Measurements from ENCODE around the gene PTPRR. TPM values are rescaled to one million over a fixed set of nuclear protein-coding genes. Genes with fewer than 3 reads are reported as not detected.

PTPRR gene
- total and polyA plus RNA-seq, 2 of the 4 experiments (the other 2 are of a cell fraction), result 0.18 to 0.21 TPM

- no peak overlapping the region for H3K56ac ChIP-seq (ENCODE audit: extremely low read depth, insufficient read depth, low read length)
- H2BK5ac ChIP-seq (ENCODE audit: low read depth, low read length, poor library complexity, severe bottlenecking), result no peak overlapping the region
- no peak overlapping the region for H2AK5ac ChIP-seq (ENCODE audit: low read depth, low read length)
- no peak overlapping the region for H4K8ac ChIP-seq (ENCODE audit: low read depth in 2 of 2, low read length in 2 of 2)
- no TSS peak for BruUV-seq (replicated peaks)
- no peak for TF ChIP-seq MAFK (IDR thresholded peaks at IDR 0.05; ENCODE audit: low read depth, low read length)
- TF ChIP-seq RCOR1 (IDR thresholded peaks at IDR 0.05; ENCODE audit: insufficient replicate concordance, low read length), result no peak
- no peak for TF ChIP-seq RFX5 (IDR thresholded peaks at IDR 0.05; ENCODE audit: low read depth, low read length)
- TF ChIP-seq, protein P1, sequence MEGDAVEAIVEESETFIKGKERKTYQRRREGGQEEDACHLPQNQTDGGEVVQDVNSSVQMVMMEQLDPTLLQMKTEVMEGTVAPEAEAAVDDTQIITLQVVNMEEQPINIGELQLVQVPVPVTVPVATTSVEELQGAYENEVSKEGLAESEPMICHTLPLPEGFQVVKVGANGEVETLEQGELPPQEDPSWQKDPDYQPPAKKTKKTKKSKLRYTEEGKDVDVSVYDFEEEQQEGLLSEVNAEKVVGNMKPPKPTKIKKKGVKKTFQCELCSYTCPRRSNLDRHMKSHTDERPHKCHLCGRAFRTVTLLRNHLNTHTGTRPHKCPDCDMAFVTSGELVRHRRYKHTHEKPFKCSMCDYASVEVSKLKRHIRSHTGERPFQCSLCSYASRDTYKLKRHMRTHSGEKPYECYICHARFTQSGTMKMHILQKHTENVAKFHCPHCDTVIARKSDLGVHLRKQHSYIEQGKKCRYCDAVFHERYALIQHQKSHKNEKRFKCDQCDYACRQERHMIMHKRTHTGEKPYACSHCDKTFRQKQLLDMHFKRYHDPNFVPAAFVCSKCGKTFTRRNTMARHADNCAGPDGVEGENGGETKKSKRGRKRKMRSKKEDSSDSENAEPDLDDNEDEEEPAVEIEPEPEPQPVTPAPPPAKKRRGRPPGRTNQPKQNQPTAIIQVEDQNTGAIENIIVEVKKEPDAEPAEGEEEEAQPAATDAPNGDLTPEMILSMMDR (conservative IDR thresholded peaks at IDR 0.05; ENCODE audit: low read depth, low read length), result no peak
- no peak for TF ChIP-seq SMC3 (IDR thresholded peaks at IDR 0.05; ENCODE audit: low read depth, low read length)
- TF ChIP-seq MXI1 (IDR thresholded peaks at IDR 0.05; ENCODE audit: borderline replicate concordance, low read depth, low read length), result no peak
- no peak for TF ChIP-seq RAD21 (IDR thresholded peaks at IDR 0.05; ENCODE audit: low read length)
- TF ChIP-seq MAZ (IDR thresholded peaks at IDR 0.05; ENCODE audit: borderline replicate concordance, low read depth, low read length), result no peak
- no peak for TF ChIP-seq CEBPB (IDR thresholded peaks at IDR 0.05; ENCODE audit: low read depth, low read length)
- TF ChIP-seq POLR2A (IDR thresholded peaks at IDR 0.05; ENCODE audit: low read depth, low read length), result no peak
- no peak for TF ChIP-seq NFE2L2 (IDR thresholded peaks at IDR 0.05; ENCODE audit: low read depth, low read length)
- TF ChIP-seq BHLHE40 (IDR thresholded peaks at IDR 0.05; ENCODE audit: low read depth, low read length), result no peak
- TF ChIP-seq, protein P2, sequence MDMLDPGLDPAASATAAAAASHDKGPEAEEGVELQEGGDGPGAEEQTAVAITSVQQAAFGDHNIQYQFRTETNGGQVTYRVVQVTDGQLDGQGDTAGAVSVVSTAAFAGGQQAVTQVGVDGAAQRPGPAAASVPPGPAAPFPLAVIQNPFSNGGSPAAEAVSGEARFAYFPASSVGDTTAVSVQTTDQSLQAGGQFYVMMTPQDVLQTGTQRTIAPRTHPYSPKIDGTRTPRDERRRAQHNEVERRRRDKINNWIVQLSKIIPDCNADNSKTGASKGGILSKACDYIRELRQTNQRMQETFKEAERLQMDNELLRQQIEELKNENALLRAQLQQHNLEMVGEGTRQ (IDR thresholded peaks at IDR 0.05; ENCODE audit: low read depth, low read length), result no peak
- TF ChIP-seq ELK1 (IDR thresholded peaks at IDR 0.05; ENCODE audit: borderline replicate concordance, low read depth, low read length), result no peak
- TF ChIP-seq FOS (IDR thresholded peaks at IDR 0.05; ENCODE audit: low read depth, low read length), result no peak
- no peak for TF ChIP-seq CHD1 (IDR thresholded peaks at IDR 0.05; ENCODE audit: low read depth, low read length)
- no peak overlapping the region for H3K23ac ChIP-seq (ENCODE audit: low read depth, low read length)
- no peak overlapping the region for H2AFZ ChIP-seq (replicated peaks; ENCODE audit: low read length, poor library complexity)
- no peaks in the 10 kb centered on the region for H3K4me1 ChIP-seq (ENCODE audit: control insufficient read depth, insufficient read depth, low read length)
- in situ Hi-C loops (cut with MboI; ENCODE audit: low sequenced_read_pairs) (no loop called here), intact Hi-C loops (cut with micrococcal nuclease) (no loop called here), dilution Hi-C loops (cut with HindIII; ENCODE audit: low sequenced_read_pairs, unreplicated experiment) (no loop called here)
- no peak overlapping the region for H3K4me3 ChIP-seq (ENCODE audit: insufficient read depth, low read depth, low read length)
- H2BK20ac ChIP-seq (ENCODE audit: low read depth, low read length), result no peak overlapping the region
- no CpG with 5 or more reads among the region's 1 CpG for WGBS, 2 experiments (ENCODE audit: extremely low coverage in 2 of 2, insufficient read length in 1 of 2)
- ChIA-PET CTCF (no interaction called here), POLR2A (ENCODE audit: unreplicated experiment) (no interaction called here)
- no peak overlapping the region for H2AK9ac ChIP-seq (replicated peaks; ENCODE audit: low read depth, low read length, poor library complexity)
- H3K36me3 ChIP-seq (ENCODE audit: control insufficient read depth, insufficient read depth, low read length), result no peaks in the 10 kb centered on the region
- DNase-seq, result no peak
- no peak overlapping the region for H4K91ac ChIP-seq (ENCODE audit: insufficient read depth, low read depth, low read length)
- no peak overlapping the region for H3K4ac ChIP-seq (ENCODE audit: low read depth, low read length)
- H3K27me3 ChIP-seq (ENCODE audit: control insufficient read depth, insufficient read depth, low read length), result no peaks in the 10 kb centered on the region
- no peak overlapping the region for H2BK120ac ChIP-seq (ENCODE audit: low read depth, low read length)
- no peak overlapping the region for H3K27ac ChIP-seq (ENCODE audit: insufficient read depth, low read length)
- no peak overlapping the region for H3K4me2 ChIP-seq (ENCODE audit: low read depth, low read length)
- H3K9me1 ChIP-seq (ENCODE audit: insufficient read depth, low read length), result no peaks in the 10 kb centered on the region
- no peaks in the 10 kb centered on the region for H3K79me1 ChIP-seq (ENCODE audit: low read depth in 1 of 2, low read length in 2 of 2)
- H3K18ac ChIP-seq (ENCODE audit: low read depth, low read length), result no peak overlapping the region
- H3K9ac ChIP-seq (ENCODE audit: low read depth, low read length), result no peak overlapping the region
- H4K5ac ChIP-seq (ENCODE audit: low read depth, low read length), result no peak overlapping the region
- no peaks in the 10 kb centered on the region for H4K20me1 ChIP-seq (ENCODE audit: insufficient read depth, low read length)
- peaks cover 2% of the 10 kb centered on the region; the same call in 1 of the 2 replicates for H3K9me3 ChIP-seq (ENCODE audit: control insufficient read depth, insufficient read depth, low read length)
- no peak for ATAC-seq (ENCODE audit: low read depth)
- H2BK15ac ChIP-seq (ENCODE audit: low read depth, low read length), result no peak overlapping the region
- H3K14ac ChIP-seq (replicated peaks; ENCODE audit: low read depth, low read length), result no peak overlapping the region
These were observed 36.7 kb downstream of the PTPRR start for GRCh38 chr12:70883855-70884254.

All from IMR-90 (cell line).